HG02938 (cell line): ENCODE data around the gene STK39.

Source experiments
- ATAC-seq: cut with Tn5 transposase; IDR thresholded peaks from one replicate; pipeline ENCODE4 v1.9.1; 2021; ENCODE audit warnings: mild to moderate bottlenecking, moderate library complexity; ENCODE audit not compliant: unreplicated experiment

STK39 gene

DNA sequence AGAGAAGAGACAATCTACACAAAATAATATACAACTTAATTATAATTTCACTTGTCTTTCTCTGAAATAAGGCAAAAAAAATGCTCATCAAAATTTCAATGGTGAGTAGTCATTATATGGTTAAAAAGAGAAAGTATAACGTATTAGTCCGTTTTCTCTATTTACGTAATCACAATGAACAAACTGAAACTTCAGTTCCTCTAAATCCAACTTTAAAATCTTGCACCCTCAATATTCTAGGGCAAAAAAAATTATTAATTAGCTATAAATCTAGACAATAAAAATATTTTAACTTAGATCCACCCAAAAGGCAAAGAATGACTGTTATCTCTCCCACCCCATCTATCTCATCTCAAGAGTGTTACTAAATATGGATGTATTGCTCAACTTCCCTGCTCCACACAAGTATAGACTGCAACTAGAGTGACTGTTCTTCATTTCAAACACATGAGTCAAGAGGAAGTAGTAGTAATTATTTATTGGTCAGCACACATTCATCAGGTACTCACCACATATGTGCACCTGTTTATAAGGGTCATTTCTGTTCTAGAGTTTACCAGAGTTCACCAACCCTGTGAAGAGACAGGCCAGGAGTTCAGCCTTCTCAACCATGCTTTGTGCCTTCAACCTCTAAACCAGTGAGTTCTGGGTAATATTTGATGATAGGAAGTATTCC lies 36.4 kb downstream of the STK39 start:
- ATAC-seq: peak; percentile 56

- ATAC-seq: no peak
Measured at GRCh38 chr2:168210216-168210894, 37.0 kb downstream of the STK39 start.

DNA sequence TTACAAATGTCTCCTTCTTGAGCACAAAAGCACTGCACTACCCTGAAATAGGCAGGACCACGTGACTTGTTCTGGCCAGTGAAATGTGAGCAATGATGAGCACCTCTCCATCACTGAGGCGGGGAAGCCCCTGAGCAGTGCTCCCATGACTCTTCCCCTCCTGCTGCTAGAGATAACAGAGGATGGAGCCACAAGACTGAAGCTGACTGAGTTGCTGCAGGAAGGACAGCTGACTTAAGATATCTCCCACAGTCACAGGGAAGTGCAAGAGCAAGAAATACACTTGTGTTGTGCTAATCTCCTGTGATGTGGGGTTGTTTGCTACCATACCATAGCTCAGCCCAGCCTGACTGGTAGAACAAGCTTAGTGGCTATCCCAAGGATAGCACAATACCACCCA lies 38.7 kb downstream of the STK39 start:
- ATAC-seq: no peak

DNA sequence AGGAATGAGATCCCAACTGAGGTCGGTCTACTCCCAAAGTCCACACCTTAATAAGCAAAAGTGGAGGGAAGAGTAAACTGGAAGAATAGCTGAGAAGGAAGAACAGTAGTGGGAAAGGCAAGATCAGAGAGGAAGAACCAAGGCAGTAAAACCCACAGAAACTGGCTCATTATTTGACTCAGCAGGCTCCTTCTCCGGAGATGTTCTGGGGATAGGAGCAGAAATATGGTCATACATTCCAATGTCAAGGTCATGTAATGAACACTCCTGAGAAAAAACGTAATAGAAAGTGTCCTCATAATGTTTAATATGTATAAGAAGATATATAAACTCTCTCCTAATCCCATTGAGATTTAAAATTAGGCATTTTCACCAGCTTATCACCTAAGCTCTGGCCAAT lies 39.5 kb downstream of the STK39 start:
- ATAC-seq: no peak

DNA sequence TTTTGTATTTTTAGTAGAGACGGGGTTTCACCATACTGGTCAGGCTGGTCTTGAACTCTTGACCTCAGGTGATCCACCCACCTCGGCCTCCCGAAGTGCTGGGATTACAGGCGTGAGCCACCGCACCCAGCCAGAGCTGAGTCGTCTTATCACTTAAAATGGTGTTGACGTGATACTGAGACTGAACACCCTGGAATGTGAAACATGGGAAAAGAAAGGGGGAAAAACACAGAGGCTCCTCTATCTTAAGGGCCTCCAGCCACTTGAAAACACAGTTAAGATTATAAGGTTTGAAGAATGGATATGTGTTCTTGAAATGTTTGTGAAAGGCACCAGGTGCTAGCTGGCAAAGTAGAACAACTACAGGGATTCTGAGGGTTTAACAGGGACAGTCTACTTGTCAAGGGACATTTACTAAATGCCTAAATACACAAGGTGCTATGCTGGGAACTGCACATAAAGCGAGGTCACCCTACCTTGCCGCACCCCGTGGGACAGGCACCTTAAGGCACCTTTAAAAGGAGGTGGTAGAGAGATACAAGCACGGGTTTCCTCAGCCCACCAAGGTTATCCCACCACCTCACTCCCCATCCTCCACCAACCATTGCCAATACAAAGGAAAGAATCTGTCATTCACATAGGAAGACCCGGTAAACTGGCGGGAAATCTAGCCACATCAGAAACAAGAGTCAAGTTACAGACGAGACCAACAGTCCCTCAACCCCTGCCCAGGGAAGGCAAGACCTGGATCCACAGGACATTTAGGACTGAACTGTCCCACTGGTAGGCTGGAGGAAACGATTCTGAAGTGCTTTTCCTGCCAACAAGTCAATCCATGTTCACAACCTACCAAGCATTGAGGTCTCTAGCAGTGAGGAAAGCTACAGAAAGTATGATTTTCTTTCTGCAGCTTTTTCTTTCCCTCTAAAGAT lies 43.4 kb downstream of the STK39 start:
- no peak for ATAC-seq

- no peak for ATAC-seq
Measured at GRCh38 chr2:168201584-168202116, 45.7 kb downstream of the STK39 start.

- ATAC-seq: no peak
Measured at GRCh38 chr2:168200930-168201583, 46.3 kb downstream of the STK39 start.

- ATAC-seq: no peak
Measured at GRCh38 chr2:168198476-168199207, 48.8 kb downstream of the STK39 start.

- ATAC-seq: no peak
Measured at GRCh38 chr2:168196764-168197180, 50.6 kb downstream of the STK39 start.

DNA sequence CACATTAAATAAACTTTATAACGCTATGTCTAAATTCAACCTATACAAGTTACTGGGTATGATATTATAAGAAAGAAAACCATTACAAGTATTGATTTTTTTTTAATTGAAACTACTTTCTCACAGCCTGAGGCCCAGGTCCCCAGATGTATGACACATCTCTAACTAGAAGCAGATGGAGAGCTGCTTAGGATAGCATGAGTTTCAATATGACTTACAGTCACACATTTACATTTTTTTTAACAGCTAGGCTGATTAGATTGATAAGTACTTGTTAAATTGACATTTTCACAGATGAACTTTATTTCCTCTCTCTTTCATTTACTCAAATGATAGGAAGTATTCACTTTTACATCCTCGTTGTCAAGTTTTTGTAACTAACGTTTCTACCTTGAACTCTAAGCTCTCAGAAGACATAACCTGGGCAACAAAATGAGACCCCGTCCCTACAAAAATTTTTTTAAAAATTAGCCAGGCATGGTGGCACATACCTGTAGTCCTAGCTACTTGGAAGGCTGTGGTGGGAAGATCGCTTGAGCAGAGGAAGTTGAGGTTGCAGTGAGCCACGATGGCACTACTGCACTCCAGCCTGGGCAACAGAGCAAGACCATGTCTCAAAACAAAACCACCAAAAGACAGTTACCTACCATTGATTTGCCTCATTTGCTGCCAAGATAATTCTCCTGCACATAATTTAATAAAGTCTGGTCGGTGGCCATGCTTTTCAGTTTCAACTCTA lies 52.4 kb downstream of the STK39 start:
- peak; percentile 96 for ATAC-seq

GRCh38 chr2:168192839-168193616 lies 54.4 kb downstream of the STK39 start:
- ATAC-seq: no peak

DNA sequence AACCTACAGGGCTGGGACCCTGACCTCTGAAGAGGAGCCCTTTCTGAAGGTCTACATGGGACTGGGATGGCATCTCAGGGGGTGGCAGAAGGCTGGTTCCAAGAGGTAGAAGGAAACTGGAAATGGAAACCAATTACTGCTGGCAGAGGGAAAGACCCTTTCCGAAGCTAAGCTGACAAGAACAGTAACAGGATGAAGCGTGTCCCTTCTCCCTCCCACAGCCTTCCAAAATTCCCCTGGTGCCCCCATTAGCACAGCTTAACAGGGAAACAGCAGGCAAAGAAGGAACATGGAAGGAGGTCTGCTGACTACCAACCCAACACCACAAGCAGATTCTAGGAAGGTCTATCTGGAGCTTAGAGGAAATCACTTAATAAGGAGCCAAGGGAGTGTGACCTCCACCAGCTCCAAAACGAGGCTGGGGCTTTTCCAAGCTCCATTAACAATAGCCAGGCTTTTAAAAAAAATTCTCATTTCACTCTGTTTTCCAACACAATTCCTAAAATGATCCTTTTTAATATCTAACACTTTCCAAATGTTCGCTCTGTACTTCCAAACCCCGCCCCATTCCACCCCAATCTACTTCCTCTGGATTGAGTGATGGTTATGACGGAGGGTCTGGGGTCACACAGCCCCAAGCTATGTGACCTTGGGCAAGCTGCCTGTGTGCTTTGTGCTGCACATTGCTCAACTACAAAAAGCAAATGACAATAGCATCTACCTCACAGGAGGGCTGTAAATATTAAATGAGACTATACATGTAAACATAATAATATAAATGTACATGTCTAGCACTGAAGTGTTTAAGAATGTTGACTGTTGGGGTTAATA lies 55.2 kb downstream of the STK39 start:
- ATAC-seq: no peak

DNA sequence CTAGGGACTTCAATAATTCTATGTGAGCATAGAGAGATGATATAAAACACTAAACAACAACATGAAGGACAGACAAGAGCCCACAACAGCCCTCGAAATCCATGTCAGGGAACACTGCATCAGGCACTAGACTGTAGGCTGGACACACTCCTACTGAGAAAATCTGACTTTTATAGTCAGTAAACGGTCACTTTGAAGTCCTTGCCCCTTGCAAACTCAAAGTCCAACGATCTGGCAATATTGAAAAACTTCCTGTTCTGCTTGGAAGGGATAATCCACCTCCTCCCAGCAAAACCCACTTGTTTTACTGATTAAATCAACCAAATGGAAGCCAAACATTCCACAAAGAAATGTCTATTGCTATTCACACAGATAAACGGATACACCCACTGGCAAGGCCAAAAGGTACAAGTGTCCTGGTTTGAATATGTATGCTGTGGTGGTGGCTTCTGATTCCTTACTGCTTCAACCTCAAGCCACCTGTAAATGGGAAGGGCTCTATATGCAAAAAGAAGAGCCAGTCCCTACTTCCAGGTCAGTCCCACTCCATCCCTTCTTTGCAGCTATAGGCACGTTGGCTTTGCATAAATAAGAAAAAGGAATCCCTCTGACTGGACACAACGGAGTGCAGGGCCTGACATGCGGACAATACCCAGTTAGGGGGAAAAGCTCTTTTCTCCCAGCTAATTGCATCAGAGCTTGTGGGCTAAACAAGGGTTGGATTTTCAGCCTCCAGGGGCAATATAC lies 56.6 kb downstream of the STK39 start:
- ATAC-seq: no peak

DNA sequence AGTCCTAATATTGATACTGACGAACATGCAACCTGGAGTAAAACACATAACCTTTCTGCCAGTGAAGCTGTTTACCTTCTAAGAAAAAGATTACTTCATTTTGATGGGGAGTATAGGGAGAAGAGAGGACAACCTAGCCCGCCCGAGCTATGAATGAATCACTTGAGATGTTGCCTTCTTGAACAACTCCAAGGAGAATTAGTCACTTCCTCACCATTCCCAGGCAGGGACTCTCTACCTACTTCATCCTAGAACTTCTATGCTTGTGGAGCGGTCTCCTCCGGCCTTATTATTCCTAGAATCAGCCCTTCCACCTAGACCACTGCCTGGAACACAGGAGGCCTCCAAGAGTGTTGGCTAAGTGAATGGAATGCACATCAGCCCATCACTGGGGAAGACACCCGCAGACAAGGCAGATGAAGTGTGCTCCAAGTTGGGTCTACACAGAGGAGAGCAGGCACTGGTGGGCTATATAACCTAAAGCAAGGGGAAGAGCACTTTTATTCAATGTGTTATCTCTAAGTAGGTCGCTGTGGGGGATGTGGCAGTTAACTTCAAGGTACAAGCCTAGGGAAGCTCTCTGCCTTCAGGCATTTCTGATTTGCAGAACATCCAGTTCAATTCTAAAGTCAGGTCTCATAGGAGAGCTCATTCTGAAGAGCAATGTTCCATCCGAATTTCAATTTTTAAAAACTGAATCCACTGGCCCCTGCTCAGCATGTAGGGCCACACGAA lies 57.4 kb downstream of the STK39 start:
- no peak for ATAC-seq

DNA sequence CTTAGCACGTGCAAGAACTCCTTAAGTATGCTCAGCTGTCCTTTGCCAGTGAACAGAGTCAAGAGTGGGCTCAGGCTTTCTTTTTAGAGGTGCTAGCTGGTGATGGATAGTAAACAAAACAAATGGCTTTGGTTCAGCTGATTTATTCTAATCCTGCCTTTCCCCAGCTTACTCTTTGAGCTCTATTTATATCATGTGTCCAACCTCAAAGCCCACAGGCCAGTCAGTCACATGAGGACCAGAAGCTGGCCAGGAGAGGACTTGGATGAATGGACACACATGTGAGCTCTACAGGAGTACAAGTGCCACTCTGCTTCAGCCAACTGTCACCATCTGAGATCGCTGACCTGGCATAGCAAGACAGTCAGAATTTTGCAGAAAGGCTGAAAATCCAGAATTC lies 59.4 kb downstream of the STK39 start:
- ATAC-seq: no peak

DNA sequence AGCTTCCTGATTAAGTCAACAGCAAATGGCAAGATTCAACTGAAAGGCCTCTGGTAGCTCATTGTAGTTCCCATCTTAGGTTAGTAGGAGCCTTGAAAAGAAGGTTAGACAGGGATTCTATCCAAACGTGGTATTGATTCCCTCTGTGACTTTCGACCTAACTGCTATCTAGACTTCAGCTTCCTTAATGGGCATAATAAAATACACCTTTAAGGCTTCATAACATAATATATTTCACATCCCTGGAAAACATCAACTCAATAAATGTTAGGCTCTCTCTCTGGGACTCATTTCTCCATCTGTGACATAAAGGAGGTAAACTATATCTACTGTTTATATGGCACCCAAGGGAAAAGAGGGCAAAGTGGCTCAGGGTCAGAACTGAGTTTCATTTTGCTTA lies 60.9 kb downstream of the STK39 start:
- no peak for ATAC-seq
